Hepatocyte (in vitro differentiated cells): ENCODE data around the gene TENM4.

ENCODE experiments used
- EZH2 ChIP-seq: fragments of 200-600 bp; sonication (generic); IDR thresholded peaks from 2 replicates; pipeline ENCODE4 v1.6.1; 2016; ENCODE audit warnings: antibody characterized with exemption, mild to moderate bottlenecking, borderline replicate concordance
- EZH2phosphoT487 ChIP-seq: fragments of 200-600 bp; sonication (generic); IDR thresholded peaks from one replicate; pipeline ENCODE4 v1.6.1; 2018; ENCODE audit warnings: antibody characterized with exemption, mild to moderate bottlenecking, low read depth, moderate library complexity; ENCODE audit not compliant: unreplicated experiment, severe bottlenecking
- TF ChIP-seq, protein P1 (sequence below): fragments of 200-600 bp; sonication (generic); IDR thresholded peaks from 2 replicates; pipeline ENCODE4 v1.5.1; 2016; ENCODE audit warnings: antibody characterized with exemption, mild to moderate bottlenecking; ENCODE audit not compliant: poor library complexity

- TF ChIP-seq, protein P1, sequence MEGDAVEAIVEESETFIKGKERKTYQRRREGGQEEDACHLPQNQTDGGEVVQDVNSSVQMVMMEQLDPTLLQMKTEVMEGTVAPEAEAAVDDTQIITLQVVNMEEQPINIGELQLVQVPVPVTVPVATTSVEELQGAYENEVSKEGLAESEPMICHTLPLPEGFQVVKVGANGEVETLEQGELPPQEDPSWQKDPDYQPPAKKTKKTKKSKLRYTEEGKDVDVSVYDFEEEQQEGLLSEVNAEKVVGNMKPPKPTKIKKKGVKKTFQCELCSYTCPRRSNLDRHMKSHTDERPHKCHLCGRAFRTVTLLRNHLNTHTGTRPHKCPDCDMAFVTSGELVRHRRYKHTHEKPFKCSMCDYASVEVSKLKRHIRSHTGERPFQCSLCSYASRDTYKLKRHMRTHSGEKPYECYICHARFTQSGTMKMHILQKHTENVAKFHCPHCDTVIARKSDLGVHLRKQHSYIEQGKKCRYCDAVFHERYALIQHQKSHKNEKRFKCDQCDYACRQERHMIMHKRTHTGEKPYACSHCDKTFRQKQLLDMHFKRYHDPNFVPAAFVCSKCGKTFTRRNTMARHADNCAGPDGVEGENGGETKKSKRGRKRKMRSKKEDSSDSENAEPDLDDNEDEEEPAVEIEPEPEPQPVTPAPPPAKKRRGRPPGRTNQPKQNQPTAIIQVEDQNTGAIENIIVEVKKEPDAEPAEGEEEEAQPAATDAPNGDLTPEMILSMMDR: no peak
- no peak for TF ChIP-seq EZH2
- no peak for TF ChIP-seq EZH2phosphoT487
Measured at GRCh38 chr11:78795621-78796261, 645.1 kb downstream of the TENM4 start.
